Transverse colon (tissue), 4 donors: ENCODE data around the gene EID3. TPM values are rescaled to one million over a fixed set of nuclear protein-coding genes. Genes with fewer than 3 reads are reported as not detected.

ENCODE experiments used
- DNase-seq: peaks from one replicate; pipeline ENCODE4 v3.0.0-alpha.2; 2019
- H3K27ac ChIP-seq, 4 donors: fragments of 200-600 bp; sonication (generic); 2 replicates each; pipeline ENCODE4 v1.5.1; 2016 to 2018; ENCODE audit warnings: inconsistent platforms in 4 of 4
- H3K27me3 ChIP-seq: fragments of 200-600 bp; sonication (generic); 2 replicates; pipeline ENCODE4 v1.5.1; 2017; ENCODE audit warnings: inconsistent platforms
- H3K36me3 ChIP-seq, 4 donors: fragments of 200-600 bp; sonication (generic); 2 replicates each; pipeline ENCODE4 v1.5.1; 2017 to 2019; ENCODE audit warnings: inconsistent platforms in 4 of 4
- H3K4me1 ChIP-seq, 4 donors: fragments of 200-600 bp; sonication (generic); 2 replicates each; pipeline ENCODE4 v1.5.1; 2017 to 2020; ENCODE audit warnings: inconsistent platforms in 4 of 4
- H3K4me3 ChIP-seq, 4 donors: fragments of 200-600 bp; sonication (generic); 1 replicate in 1 of 4; 2 replicates in 3 of 4; pipeline versions ENCODE4 v1.5.1 to v1.6.1; 2017 to 2019; ENCODE audit warnings: inconsistent platforms in 4 of 4
- H3K9me3 ChIP-seq, 2 donors: fragments of 200-600 bp; sonication (generic); 2 replicates each; pipeline ENCODE4 v1.5.1; 2017 to 2019; ENCODE audit warnings: inconsistent platforms in 2 of 2
- EP300 ChIP-seq: sonication (generic); formaldehyde crosslinking; IDR thresholded peaks from one replicate; pipeline ENCODE4 v1.6.1; 2017; ENCODE audit warnings: antibody characterized with exemption, low read depth
- POLR2A ChIP-seq: fragments of 450-650 bp; IDR thresholded peaks from one replicate; pipeline ENCODE4 v1.6.1; 2016; ENCODE audit warnings: antibody characterized with exemption, mild to moderate bottlenecking, moderate library complexity
- POLR2AphosphoS5 ChIP-seq, 3 donors: sonication (generic); formaldehyde crosslinking; IDR thresholded peaks; one replicate each; pipeline ENCODE4 v1.6.1; 2016; ENCODE audit warnings: antibody characterized with exemption in 3 of 3
- WGBS, 2 donors: methylation state at CpG; one replicate each; pipeline ENCODE4 v1.1.5; 2018; ENCODE audit warnings: low coverage in 1 of 2; 5-methylcytosine and 5-hydroxymethylcytosine counted together
- in situ Hi-C, 4 donors: fragments of 200-750 bp; cut with MboI; loops; one replicate each; pipeline versions ENCODE4 v1.15.0 to v1.15.1; 2017; ENCODE audit warnings: low sequenced_read_pairs in 3 of 4, low pct_ligation_motif_present in 1 of 4, low pct_unique_long_range_greater_than_20kb in 1 of 4
- intact Hi-C: fragments of 100-400 bp; cut with DNase I; formaldehyde crosslinking; loops from one replicate; pipeline ENCODE4 v1.15.1; 2023; ENCODE audit warnings: low total_unique reads
- total RNA-seq, 4 donors: library from RNA; depleted of rRNA; stranded (reverse); fragments of >200 nt; gene quantifications; one replicate each; pipeline ENCODE4 v1.1.0, GENCODE V29; 2016
- TF ChIP-seq, protein P1 (sequence below), 5 experiments: fragments of 200-600 bp in 3 of 5; fragments of 450-650 bp in 2 of 5; sonication (generic) in 3 of 5; IDR thresholded peaks; 1 replicate in 2 of 5; 2 replicates in 3 of 5; pipeline ENCODE4 v1.5.1; 2016 to 2017; ENCODE audit warnings: antibody characterized with exemption in 5 of 5, inconsistent platforms in 3 of 5, mild to moderate bottlenecking in 2 of 5, moderate library complexity in 1 of 5

The EID3 gene
- total RNA-seq, 4 donors from 2014 or later, result 4.9 to 50.0 (median 14.3) TPM

DNA sequence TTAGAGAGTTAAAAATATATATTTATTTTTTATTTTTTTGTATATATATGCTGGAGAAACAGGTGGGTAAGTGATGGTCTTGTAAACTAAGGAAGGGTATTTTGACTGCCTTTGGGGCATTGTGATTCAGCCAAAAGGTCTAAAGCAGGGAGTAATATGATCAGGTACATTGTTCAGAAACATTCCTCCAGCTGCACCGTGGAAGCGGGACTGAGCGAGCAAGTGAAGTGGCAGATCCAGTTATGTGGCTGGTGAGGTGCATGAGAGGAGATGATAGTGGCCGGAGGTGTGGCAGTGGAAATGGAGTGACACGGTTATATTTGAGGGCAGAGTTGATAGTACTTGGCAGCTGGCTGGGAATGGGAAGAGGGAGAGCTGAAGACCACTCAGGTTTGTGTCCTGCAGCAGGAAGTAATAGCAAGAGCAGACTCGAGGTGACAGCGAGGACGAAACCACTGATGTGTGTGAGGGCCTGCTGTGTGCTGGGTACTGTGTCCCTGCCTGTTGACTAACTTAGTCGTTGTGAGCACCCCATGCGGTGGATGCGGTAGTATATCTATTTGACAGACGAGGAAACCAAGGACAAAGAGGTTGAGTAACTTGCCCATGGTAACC lies 39.2 kb downstream of the EID3 start:
- Histone ChIP-seq H3K27ac (no peak overlapping the region), H3K36me3 (peaks cover 0 to 50% (median 24%) of the 10 kb centered on the region in 4 donors), H3K9me3 (no peaks in the 10 kb centered on the region), H3K4me1 (peaks cover 0 to 6% (median 0%) of the 10 kb centered on the region in 4 donors), H3K27me3 (no peaks in the 10 kb centered on the region), H3K4me3 (no peak overlapping the region)
- WGBS, 2 donors, result 89% methylated on average over 8 to 12 of the region's 12 CpGs
- intact Hi-C loops (no loop called here), in situ Hi-C loops (no loop called here)
- TF ChIP-seq EP300 (no peak), POLR2AphosphoS5 (IDR thresholded peaks at IDR 0.05) (no peak), POLR2A (no peak)
- TF ChIP-seq, protein P1, sequence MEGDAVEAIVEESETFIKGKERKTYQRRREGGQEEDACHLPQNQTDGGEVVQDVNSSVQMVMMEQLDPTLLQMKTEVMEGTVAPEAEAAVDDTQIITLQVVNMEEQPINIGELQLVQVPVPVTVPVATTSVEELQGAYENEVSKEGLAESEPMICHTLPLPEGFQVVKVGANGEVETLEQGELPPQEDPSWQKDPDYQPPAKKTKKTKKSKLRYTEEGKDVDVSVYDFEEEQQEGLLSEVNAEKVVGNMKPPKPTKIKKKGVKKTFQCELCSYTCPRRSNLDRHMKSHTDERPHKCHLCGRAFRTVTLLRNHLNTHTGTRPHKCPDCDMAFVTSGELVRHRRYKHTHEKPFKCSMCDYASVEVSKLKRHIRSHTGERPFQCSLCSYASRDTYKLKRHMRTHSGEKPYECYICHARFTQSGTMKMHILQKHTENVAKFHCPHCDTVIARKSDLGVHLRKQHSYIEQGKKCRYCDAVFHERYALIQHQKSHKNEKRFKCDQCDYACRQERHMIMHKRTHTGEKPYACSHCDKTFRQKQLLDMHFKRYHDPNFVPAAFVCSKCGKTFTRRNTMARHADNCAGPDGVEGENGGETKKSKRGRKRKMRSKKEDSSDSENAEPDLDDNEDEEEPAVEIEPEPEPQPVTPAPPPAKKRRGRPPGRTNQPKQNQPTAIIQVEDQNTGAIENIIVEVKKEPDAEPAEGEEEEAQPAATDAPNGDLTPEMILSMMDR (IDR thresholded peaks at IDR 0.05), result no peak
- DNase-seq, result no peak

DNA sequence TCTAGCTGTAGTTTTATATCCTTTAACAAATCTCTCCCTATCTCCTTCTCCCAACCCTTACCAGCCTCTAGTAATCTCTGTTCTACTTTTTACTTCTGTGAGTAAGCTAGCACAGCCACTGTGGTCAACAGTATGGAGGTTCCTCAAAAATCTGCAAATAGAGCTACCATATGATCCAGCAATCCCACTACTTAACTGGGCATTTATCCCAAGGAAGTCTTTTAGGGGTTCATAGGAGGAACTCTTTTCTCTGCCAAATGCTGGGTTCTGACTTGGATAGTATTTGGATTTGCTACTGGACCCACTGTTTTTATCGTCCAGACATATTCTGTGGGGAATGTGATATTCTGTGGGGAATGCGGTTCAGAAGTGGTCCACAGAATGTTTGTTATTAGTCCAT lies 41.1 kb downstream of the EID3 start:
- DNase-seq, result no peak
- in situ Hi-C loops (no loop called here), intact Hi-C loops (no loop called here)
- TF ChIP-seq EP300 (no peak), POLR2A (no peak), POLR2AphosphoS5 (IDR thresholded peaks at IDR 0.05) (no peak)
- TF ChIP-seq, protein P1 (IDR thresholded peaks at IDR 0.05), result no peak
- Histone ChIP-seq H3K27me3 (no peaks in the 10 kb centered on the region), H3K36me3 (peaks cover 0 to 51% (median 24%) of the 10 kb centered on the region in 4 donors), H3K9me3 (no peaks in the 10 kb centered on the region), H3K4me1 (peaks cover 0 to 6% (median 0%) of the 10 kb centered on the region in 4 donors), H3K27ac (no peak overlapping the region), H3K4me3 (no peak overlapping the region)
- 94% methylated on average over 2 of the region's 2 CpGs for WGBS, 2 donors

DNA sequence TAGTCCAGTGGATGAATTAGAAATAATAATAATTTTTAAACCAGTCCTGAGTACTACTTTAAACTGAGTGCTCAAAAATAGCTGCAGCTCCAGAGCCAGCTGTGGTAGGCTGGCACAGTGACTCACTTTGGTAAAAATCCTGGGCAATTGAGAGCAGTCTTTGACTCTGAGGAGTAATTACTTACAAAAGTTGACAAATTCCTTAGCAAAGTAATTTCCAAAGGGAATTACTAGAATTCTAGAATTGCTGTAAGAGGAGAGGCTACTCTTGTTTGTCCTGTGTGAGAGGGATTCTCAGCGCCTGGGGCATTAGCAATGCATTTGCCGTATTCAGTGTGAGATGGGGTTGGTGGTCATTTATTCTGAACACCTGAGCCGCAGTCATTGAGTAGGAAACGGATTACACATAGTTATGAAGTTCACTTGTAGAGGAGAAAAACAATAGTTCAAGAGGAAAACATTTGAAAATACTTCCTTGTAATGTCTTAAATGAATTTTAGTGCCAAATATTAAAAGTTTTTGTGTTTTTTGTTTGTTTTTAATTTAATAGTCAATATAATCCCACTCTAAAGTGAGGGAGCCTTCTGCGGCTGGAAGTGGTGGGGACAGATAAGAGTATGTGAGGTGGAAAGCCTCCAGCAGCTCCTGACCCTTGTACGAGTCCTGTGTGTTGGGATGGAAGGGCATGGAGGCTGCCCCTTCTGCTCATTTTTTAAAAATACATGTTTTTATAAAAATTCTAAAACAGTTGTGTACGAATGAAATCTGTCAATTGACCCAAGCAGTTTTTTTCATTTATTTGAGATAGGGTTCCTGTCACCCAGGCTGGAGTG lies 41.9 kb downstream of the EID3 start:
- WGBS, 2 donors, result 95 to 98% methylated on average over 7 of the region's 7 CpGs
- no peak for DNase-seq
- Histone ChIP-seq H3K9me3 (no peaks in the 10 kb centered on the region), H3K4me1 (peaks cover 0 to 2% (median 0%) of the 10 kb centered on the region in 4 donors), H3K27ac (no peak overlapping the region), H3K36me3 (peaks cover 0 to 49% (median 24%) of the 10 kb centered on the region in 4 donors), H3K27me3 (no peaks in the 10 kb centered on the region), H3K4me3 (no peak overlapping the region)
- TF ChIP-seq, protein P1 (IDR thresholded peaks at IDR 0.05), result no peak
- TF ChIP-seq POLR2A, result no peak
- intact Hi-C loops (no loop called here), in situ Hi-C loops (no loop called here)

DNA sequence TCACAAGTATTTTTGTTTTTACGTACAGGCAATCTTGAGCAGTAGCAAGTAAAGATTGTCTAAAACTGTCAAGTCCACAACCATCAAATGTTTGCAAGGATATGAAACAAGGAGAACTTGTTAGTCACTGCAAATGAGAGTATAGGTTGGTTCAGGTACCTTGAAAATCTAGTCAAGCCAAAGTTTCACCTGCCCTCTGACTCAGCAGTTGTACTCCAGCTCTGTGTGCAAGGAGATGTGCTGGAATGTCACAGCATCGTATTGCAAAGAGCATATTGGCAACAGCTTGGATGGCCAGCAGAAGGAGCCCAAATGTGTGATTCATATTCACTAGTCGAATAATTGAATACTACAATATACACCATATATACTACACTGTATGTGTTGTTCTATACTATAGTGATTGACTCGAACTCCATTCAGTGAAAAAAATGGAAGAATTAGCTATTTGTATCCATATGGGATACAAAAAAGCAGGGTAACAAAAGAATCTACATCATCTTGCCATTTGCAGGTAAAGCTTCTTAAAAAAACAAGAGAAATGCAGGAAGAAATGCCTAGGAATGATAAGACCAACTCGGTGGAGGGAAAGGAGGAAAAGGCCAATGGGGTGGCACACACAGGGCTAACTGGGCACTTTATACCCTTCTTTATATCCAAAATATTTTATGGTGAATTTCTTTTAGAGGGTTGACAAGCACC lies 44.0 kb downstream of the EID3 start:
- Histone ChIP-seq H3K4me3 (no peak overlapping the region), H3K4me1 (no peaks in the 10 kb centered on the region), H3K9me3 (no peaks in the 10 kb centered on the region), H3K27me3 (no peaks in the 10 kb centered on the region), H3K27ac (no peak overlapping the region), H3K36me3 (peaks cover 0 to 39% (median 19%) of the 10 kb centered on the region in 4 donors)
- no peak for TF ChIP-seq EP300
- TF ChIP-seq, protein P1 (IDR thresholded peaks at IDR 0.05), result no peak
- no peak for TF ChIP-seq POLR2AphosphoS5 (IDR thresholded peaks at IDR 0.05)
- TF ChIP-seq POLR2A, result no peak
- no peak for DNase-seq
- in situ Hi-C loops (no loop called here), intact Hi-C loops (no loop called here)
- WGBS, 2 donors, result 88% methylated on average over 5 of the region's 5 CpGs
